ENCODE measurements around the gene CPA5.
"Not testable (repeated sequence)": the region's sequence is repeated elsewhere in the genome, so short reads cannot be mapped to it uniquely, and the experiment has no call there.

CPA5 gene

GRCh38 chr7:130344271-130344866, at the start of gene CPA5:
CPA5 (plus strand) TSS chr7:130344816; CDS start chr7:130346486, 1,670 bp downstream.
- DNase-seq, result no peak

GRCh38 chr7:130296221-130296951, 48.2 kb upstream of the CPA5 start:
- DNase-seq, result no peak

GRCh38 chr7:130297628-130298543, 46.7 kb upstream of the CPA5 start:
- DNase-seq, result no peak

GRCh38 chr7:130298544-130299326, 45.9 kb upstream of the CPA5 start:
- DNase-seq, result no peak

GRCh38 chr7:130299866-130300265, 44.8 kb upstream of the CPA5 start:
- no peak for DNase-seq

- no peak for DNase-seq
Observed at GRCh38 chr7:130301501-130302020, 43.1 kb upstream of the CPA5 start.

GRCh38 chr7:130302649-130303048, 42.0 kb upstream of the CPA5 start:
- no peak for DNase-seq

GRCh38 chr7:130303127-130303526, 41.5 kb upstream of the CPA5 start:
- no peak for DNase-seq

GRCh38 chr7:130303551-130303950, 41.1 kb upstream of the CPA5 start:
- DNase-seq, result no peak

GRCh38 chr7:130303982-130304381, 40.6 kb upstream of the CPA5 start:
- DNase-seq, result no peak

GRCh38 chr7:130304878-130305277, 39.7 kb upstream of the CPA5 start:
- DNase-seq, result no peak

GRCh38 chr7:130305433-130306042, 39.1 kb upstream of the CPA5 start:
- DNase-seq, result no peak

- DNase-seq, result no peak
Observed at GRCh38 chr7:130309986-130310385, 34.6 kb upstream of the CPA5 start.

GRCh38 chr7:130314305-130314704, 30.3 kb upstream of the CPA5 start:
- no peak for DNase-seq

GRCh38 chr7:130319541-130319940, 25.1 kb upstream of the CPA5 start:
- no peak for DNase-seq

- not testable (repeated sequence) for DNase-seq
Observed at GRCh38 chr7:130321542-130322229, 22.9 kb upstream of the CPA5 start.

- no peak for DNase-seq
Observed at GRCh38 chr7:130322615-130323014, 22.0 kb upstream of the CPA5 start.

GRCh38 chr7:130324306-130324943, 20.2 kb upstream of the CPA5 start:
- DNase-seq, result no peak

- DNase-seq, result no peak
Observed at GRCh38 chr7:130329681-130330080, 14.9 kb upstream of the CPA5 start.

- DNase-seq, result no peak
Observed at GRCh38 chr7:130332259-130333053, 12.2 kb upstream of the CPA5 start.

All from stimulated activated CD8-positive, alpha-beta memory T cell treated with anti-CD3 and anti-CD28 coated beads, Interleukin-4, amount 100 ng/mL, for 48 hours (primary cell).